Transverse colon (tissue), 4 donors: ENCODE measurements around the gene EFCAB14.
"Not testable (repeated sequence)": the region's sequence is repeated elsewhere in the genome, so short reads cannot be mapped to it uniquely, and the experiment has no call there.

Source experiments
- CTCF ChIP-seq, 5 experiments: fragments of 200-600 bp in 3 of 5; fragments of 450-650 bp in 2 of 5; sonication (generic) in 3 of 5; IDR thresholded peaks; 1 replicate in 2 of 5; 2 replicates in 3 of 5; pipeline ENCODE4 v1.5.1; 2016 to 2017; ENCODE audit warnings: antibody characterized with exemption in 5 of 5, inconsistent platforms in 3 of 5, mild to moderate bottlenecking in 2 of 5, moderate library complexity in 1 of 5
- EP300 ChIP-seq: sonication (generic); formaldehyde crosslinking; IDR thresholded peaks from one replicate; pipeline ENCODE4 v1.6.1; 2017; ENCODE audit warnings: antibody characterized with exemption, low read depth
- POLR2A ChIP-seq: fragments of 450-650 bp; IDR thresholded peaks from one replicate; pipeline ENCODE4 v1.6.1; 2016; ENCODE audit warnings: antibody characterized with exemption, mild to moderate bottlenecking, moderate library complexity
- POLR2AphosphoS5 ChIP-seq, 3 donors: sonication (generic); formaldehyde crosslinking; IDR thresholded peaks; one replicate each; pipeline ENCODE4 v1.6.1; 2016; ENCODE audit warnings: antibody characterized with exemption in 3 of 3

GRCh38 chr1:46660116-46660515 lies 58.8 kb downstream of the EFCAB14 start:
- TF ChIP-seq CTCF (IDR thresholded peaks at IDR 0.05); POLR2AphosphoS5 (IDR thresholded peaks at IDR 0.05); POLR2A; EP300: not testable (repeated sequence)
